GM12875 (cell line): ENCODE results near the gene CAMK1G.

Source experiments
- H3K4me3 ChIP-seq: one replicate; pipeline ENCODE4 v1.5.1; 2011; ENCODE audit warnings: low read depth, low read length, control low read depth
- CTCF ChIP-seq: IDR thresholded peaks from 2 replicates; pipeline ENCODE4 v1.5.1; 2011; ENCODE audit warnings: low read depth, mild to moderate bottlenecking, control low read depth, inconsistent platforms, low read length, moderate library complexity, borderline replicate concordance; ENCODE audit not compliant: insufficient read depth

The CAMK1G gene

DNA sequence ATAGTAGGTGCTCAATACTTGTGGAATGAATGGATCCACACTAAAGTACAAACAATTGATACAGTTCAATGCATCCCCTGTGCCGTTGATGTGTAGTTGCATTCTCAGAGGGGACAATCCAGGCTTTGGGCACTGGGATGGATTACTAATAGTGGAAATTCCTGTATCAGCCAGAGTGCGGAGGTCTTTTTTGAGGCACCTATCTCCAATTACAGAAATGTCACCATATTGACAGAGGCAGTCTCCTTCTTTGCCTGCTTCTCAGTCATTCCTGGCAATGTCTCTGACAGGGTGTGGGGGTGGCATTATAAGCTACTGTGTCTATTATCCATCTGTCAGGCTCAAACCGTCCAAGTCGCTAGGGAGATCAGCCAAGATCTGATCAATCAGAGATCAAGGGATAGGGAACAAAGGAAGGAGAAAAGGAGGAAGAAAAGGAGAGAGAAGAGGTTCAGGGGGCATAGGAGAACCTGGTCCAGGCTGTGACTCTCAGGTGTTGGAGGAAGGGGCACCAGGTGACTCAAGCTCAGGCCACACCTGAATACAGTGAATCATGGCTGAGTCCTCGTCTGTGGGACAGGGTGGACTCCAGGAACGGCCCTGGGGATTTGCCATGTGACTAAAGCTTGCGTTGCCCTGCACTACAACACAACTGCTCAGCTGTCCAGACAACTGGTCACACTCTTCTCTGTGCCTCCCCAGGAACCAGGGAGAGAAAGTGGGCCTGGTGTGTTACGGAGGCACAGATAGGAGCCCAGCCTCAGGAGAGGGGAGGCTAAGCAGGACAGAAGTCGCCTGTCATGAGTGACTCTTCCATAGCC is 72.1 kb downstream of the CAMK1G start:
- no peak for TF ChIP-seq CTCF

DNA sequence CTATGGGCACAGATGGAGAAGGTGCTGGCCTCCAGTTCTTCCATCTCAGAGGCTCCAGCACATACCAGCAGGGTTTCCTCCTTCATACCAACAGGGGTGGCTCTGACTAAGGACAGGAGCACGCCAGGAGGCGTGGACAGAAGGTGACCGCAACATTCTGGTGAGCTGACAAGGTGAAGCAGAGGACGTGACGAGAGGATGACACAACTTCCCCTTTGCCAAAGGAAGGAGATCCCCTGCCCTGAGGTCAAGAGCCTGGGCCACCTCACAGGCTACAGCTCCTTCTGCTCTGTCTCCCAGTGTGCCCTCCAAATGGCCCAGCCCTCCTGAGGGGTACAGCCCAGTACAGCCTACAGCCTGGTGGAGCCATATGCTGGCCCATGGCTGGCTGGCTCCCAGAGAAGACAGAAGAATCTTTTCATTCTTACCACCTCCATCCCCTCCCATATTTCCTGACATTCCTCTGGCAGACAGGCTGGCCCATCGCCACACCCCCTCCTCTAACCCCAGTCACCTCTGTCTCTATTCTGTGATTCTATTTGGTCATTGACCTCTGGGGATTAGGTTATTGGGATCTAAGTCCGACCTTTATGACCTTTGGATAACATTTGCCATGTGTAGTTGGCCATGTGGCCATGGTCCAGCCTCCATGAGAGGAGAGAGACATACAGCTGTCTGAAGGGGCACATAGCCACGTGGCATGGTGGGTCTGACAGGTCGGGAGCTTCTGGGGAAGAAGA is 73.8 kb downstream of the CAMK1G start:
- TF ChIP-seq CTCF: no peak
- H3K4me3 ChIP-seq: no peak overlapping the region

More for the DNA sequence above, 72.1 kb downstream of the CAMK1G start:
- H3K4me3 ChIP-seq: no peak overlapping the region

- TF ChIP-seq CTCF: no peak
- no peak overlapping the region for H3K4me3 ChIP-seq
Measured at GRCh38 chr1:209657918-209658317, 74.4 kb downstream of the CAMK1G start.

DNA sequence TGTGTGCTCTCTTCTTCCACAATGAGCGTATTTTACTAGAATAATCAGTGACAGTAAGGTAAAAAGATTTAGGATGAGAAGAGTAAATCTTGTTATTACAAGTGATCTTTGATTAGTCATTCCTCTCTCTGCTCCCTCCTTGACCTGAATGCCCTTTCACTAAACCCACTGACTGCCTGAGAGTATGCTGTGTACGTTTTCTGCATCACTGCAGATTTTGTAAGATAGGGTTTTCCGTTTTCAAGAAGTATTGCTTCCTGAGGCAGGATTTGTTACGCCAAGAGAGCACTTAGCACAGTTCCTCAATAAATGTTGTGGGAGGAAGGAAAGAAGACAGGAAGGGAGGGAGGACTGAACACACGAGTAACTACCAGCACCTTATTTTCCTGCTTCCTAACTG is 76.4 kb downstream of the CAMK1G start:
- TF ChIP-seq CTCF: no peak
- H3K4me3 ChIP-seq: no peak overlapping the region

GRCh38 chr1:209661071-209661470 is 77.6 kb downstream of the CAMK1G start:
- no peak overlapping the region for H3K4me3 ChIP-seq
- TF ChIP-seq CTCF: no peak

DNA sequence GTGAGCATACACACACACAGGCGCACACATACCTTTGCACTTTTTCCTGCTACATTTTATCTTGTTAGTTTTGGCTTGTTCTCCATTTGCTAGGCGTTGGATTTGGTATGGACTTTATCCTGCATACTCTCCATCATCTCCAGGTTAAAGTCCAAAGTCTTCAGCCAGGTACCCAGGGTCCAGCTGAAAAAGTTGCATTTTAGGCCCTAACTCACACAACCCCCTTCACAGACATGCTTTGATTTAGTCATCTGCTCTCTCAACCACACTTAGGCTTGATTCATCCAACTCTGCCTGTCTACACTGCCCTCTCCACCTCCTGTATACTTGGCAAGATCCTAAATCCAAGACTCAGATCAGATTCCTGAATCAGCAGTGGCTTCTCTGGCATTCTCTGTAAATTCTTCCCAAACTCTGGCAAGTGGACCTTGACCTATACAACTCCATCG is 79.4 kb downstream of the CAMK1G start:
- TF ChIP-seq CTCF: no peak

More for the DNA sequence above, 79.4 kb downstream of the CAMK1G start:
- H3K4me3 ChIP-seq: no peak overlapping the region
